ENCODE measurements around the gene INHBB.

DNA sequence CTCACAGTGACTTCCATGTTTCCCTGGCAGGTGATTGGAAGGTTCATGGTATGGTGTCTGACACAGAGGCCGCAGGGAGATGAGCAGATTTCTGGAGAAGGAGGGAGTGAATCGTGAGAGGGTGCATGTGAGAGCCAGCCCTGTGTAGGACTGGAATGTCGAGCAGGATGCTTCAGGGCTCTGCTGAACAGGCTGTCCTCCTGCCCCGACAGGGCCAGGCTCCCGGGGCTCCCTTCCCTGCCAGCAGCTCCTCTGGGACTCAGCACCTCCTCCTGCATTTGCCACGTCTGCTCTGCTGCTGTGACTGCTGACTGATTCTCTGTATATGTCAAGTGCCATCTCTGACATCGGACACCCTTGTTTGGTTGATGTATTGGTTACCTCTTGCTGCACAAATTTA, 38.5 kb upstream of the INHBB start:
- TF ChIP-seq TARDBP (IDR thresholded peaks at IDR 0.05) (no peak), FOXK2 (IDR thresholded peaks at IDR 0.05) (no peak), SP1 (IDR thresholded peaks at IDR 0.05) (no peak)
